Ishikawa (cell line): ENCODE results near the gene ALDH2.

Experiments
- CEBPB ChIP-seq: IDR thresholded peaks from 2 replicates; pipeline ENCODE4 v1.6.1; 2012
- CREB1 ChIP-seq: IDR thresholded peaks from 2 replicates; pipeline ENCODE4 v1.6.1; 2012; ENCODE audit warnings: low read depth
- EGR1 ChIP-seq: IDR thresholded peaks from 2 replicates; pipeline ENCODE4 v1.6.1; 2012
- EP300 ChIP-seq: IDR thresholded peaks from 2 replicates; pipeline ENCODE4 v1.6.1; 2012; ENCODE audit warnings: borderline replicate concordance
- FOXM1 ChIP-seq: IDR thresholded peaks from 2 replicates; pipeline ENCODE4 v1.6.1; 2012; ENCODE audit warnings: low read depth, borderline replicate concordance
- MAX ChIP-seq: IDR thresholded peaks from 2 replicates; pipeline ENCODE4 v1.6.1; 2012
- RAD21 ChIP-seq: IDR thresholded peaks from 2 replicates; pipeline ENCODE4 v1.6.1; 2012; ENCODE audit warnings: low read depth
- REST ChIP-seq: IDR thresholded peaks from 2 replicates; pipeline ENCODE4 v1.6.1; 2012; ENCODE audit warnings: low read depth, mild to moderate bottlenecking
- TAF1 ChIP-seq: IDR thresholded peaks from 2 replicates; pipeline ENCODE4 v1.6.1; 2012; ENCODE audit warnings: low read depth, mild to moderate bottlenecking
- TEAD4 ChIP-seq: IDR thresholded peaks from 2 replicates; pipeline ENCODE4 v1.6.1; 2012
- USF1 ChIP-seq: IDR thresholded peaks from 2 replicates; pipeline ENCODE4 v1.6.1; 2012
- YY1 ChIP-seq: IDR thresholded peaks from 2 replicates; pipeline ENCODE4 v1.6.1; 2012; ENCODE audit warnings: low read depth
- ZBTB7A ChIP-seq: IDR thresholded peaks from 2 replicates; pipeline ENCODE4 v1.6.1; 2012; ENCODE audit warnings: low read depth

- TF ChIP-seq REST (no peak), TAF1 (no peak), RAD21 (no peak), EP300 (no peak), ZBTB7A (no peak), CEBPB (no peak), MAX (no peak), USF1 (no peak), EGR1 (no peak), YY1 (no peak), FOXM1 (no peak), TEAD4 (no peak), CREB1 (no peak)
These were observed 25.6 kb downstream of the ALDH2 start for GRCh38 chr12:111792155-111792855.
